Stimulated activated CD4-positive, alpha-beta T cell treated with anti-CD3 and anti-CD28 coated beads, Interleukin-4, amount 100 ng/mL, for 4 hours (primary cell): ENCODE results near the gene KCNJ11.
"Not testable (repeated sequence)": the region's sequence is repeated elsewhere in the genome, so short reads cannot be mapped to it uniquely, and the experiment has no call there.

Experiments used
- DNase-seq, 2 experiments: peaks; one replicate each; pipeline ENCODE4 v3.0.0-alpha.2; 2020

Gene KCNJ11

GRCh38 chr11:17388609-17389210, at the start of gene KCNJ11:
Gene KCNJ11, minus strand, starts transcription at chr11:17388659. Its CDS starts 568 bp downstream, at chr11:17388091.
- DNase-seq: no peak

DNA sequence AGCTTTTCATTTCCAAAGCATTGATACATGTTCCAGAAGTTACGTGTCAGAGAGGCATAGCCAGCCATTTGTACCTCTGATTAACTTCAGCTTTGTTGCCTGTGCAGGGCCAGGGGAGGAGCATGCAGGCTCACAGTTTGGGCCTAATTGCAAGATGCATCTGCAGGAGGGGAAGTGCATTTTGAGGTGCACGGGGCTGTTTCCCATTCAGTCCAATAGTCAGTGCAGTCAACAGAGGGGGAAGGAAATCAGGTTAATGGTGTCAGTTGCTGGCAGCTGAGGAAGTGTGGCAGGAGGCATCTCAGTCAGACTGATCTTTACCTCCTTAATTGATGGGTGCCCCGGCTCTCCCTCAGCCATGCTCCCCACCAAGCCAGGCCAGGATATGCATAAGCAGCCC, 48.9 kb upstream of the KCNJ11 start:
- no peak for DNase-seq

- no peak for DNase-seq
Measured at GRCh38 chr11:17434108-17434507, 45.6 kb upstream of the KCNJ11 start.

DNA sequence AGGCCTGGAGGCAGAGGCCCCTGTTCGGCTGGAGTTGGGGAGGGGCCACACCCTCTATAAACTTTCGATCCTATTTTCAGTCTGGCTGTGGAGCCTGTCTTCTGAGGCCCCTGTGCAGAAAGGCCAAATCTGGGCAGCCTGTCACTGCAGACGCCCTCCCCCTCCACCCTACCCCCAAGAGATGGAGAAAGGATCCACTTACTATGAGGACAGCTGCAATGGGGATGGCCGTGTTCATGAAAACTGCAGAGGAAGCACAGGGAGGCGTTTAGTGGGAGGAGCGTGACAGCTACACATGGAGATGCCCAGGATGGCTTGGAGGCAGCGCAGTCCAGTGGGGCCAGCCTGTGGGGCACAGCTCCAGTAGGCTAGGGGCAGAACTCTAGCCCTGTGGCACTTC, 43.5 kb upstream of the KCNJ11 start:
- no peak for DNase-seq

GRCh38 chr11:17431139-17431538, 42.7 kb upstream of the KCNJ11 start:
- no peak for DNase-seq

DNA sequence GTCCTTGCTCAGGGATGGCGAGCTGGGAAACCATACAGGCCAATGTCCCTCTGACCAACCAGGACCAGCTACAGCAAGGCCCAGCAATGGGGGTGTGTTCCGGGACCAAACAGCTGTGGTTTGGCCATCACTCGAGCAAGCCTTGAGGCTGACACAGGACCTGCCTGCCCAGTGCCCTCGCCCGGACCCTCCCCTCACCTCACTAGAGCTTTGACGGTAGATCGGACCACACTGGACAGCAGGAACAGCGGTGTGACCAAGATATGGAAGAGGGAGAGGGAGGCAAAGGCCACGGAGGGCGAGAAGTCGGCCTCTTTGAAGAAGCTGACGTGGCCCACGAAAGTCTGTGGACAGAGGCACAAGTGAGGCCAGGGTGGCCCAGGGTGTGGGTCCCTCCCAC, 42.2 kb upstream of the KCNJ11 start:
- DNase-seq: no peak

DNA sequence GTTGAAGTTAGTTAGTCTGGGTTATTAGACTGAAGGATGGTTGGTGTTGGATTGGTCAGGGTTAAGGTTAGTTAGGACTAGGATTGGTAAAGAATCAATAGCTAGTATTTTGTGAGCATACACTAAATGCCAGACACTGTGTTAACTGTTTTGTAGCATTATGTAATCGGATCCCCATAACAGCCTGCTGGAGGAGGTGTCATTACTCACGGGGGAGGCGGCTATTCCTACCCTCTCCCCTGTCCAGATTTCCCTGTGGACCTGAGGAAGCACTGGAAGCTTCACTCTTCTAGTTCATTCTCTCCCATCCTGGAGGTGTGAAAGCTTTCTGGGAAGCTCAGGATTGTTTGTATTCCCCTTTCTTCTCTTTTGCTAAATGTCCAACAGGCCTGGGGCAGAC, 40.5 kb upstream of the KCNJ11 start:
- DNase-seq: no peak

GRCh38 chr11:17428261-17428660, 39.8 kb upstream of the KCNJ11 start:
- no peak for DNase-seq

DNA sequence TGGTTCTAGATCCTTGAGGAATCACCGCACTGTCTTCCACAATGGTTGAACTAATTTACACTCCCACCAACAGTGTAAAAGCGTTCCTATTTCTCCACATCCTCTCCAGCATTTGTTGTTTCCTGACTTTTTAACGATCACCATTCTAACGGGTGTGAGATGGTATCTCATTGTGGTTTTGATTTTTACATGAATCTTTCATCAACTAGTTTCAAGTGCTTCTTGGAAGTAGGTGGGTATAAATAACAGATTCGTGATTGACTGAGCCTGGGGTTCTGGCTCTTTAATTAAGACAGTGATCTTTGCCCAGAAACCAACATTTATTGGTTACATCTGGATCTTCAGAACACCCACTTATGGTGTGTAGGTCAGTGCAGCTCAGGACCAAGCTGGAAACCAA, 37.8 kb upstream of the KCNJ11 start:
- not testable (repeated sequence) for DNase-seq

DNA sequence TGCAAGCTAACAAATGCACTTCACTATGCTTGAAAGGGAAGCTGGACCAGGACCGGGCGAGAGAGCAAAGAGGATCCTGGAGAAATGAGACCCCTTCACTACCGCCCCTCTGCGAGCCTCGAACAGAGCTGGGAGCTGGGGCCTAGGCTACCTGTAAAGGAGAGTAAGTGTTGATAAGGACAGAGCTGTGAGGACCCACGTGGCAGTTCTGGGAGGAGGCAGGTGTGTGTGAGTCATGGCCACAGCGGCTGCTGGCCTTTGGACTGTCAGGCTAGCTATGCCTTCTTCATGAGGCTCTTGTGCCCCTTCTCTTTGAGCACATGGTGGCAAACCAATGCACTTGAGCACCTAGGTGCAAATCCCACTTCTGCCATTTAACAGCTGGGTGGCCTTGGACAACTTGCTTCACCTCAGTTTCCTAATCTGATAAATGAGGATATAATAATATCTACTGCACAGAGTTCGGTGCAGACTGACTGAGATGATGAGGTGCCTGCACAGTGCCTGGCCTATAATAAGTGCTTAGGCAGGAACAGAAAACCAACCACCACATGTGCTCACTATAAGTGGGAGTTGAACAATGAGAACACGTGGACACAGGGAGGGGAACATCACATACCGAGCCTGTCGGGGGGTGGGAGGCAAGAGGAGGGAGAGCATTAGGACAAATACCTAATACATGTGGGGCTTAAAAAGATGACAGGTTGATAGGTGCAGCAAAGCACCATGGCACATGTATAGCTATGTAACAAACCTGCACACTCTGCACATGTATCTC, 35.3 kb upstream of the KCNJ11 start:
- no peak for DNase-seq

DNA sequence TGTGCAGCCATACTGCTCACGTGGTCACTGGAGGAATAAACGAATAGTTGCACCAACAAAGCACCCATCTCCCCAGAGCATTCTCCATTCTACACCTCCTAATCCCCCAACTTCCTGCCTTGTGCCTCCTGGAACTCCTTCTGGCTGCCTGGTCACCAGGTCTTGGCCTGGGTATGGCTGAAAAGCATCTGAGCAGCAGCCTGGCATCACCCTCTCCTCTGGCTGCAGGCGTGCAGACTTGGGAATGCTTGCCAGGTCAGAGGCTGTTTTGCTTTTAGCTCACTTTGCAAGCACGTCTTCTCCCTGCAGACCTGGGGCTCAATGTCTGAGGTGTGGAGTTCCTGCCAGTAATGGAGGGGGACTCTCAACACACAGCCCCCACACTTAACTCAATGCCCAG, 33.3 kb upstream of the KCNJ11 start:
- no peak for DNase-seq

DNA sequence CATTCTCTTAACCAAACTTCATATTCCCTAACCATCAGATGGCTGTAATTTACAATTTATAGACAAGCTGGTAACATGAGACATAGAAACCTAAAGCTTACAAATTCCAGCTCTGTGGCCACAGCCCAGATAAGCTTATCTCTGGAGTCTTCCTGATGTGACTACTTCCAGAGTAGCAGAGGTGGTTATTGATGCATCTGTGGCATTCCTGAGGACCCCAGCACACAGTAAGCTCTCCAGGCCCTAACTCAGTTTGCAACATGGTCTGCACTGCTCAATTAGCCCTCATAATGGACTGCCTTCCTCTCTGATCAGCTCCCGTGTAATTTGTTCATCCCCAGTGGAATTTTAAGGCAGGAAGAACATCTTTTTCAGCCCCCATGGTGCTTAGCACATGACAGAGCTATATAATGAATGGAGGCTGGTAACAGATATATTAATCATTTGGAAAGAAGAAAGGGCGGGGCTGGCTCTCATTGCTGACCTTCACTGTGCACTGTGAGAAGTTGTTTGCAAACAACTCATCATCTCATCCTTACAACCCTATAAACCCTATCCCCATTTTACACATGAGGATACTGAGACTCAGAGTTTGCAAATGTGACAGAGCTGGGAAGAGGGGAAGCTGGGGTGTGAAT, 30.1 kb upstream of the KCNJ11 start:
- DNase-seq: no peak

DNA sequence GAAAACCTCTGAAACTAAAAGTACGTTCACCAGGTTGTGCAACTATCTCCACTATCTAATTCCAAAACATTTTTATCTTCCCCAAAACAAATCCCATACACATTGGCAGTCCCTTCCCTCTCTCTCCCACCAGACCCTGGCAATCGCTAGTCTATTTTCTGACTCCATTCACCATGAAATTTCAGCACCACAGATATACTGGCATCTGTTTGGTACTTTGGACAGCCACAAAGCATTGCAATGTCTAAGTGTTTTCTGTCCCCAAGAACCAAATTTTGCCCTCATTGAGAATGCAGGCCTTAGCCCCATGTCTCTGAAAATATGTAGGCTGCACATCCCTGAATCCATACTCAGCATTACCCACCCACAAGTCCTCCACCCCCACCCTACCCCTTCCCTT, 28.0 kb upstream of the KCNJ11 start:
- no peak for DNase-seq

- no peak for DNase-seq
Measured at GRCh38 chr11:17415523-17416104, 27.2 kb upstream of the KCNJ11 start.

DNA sequence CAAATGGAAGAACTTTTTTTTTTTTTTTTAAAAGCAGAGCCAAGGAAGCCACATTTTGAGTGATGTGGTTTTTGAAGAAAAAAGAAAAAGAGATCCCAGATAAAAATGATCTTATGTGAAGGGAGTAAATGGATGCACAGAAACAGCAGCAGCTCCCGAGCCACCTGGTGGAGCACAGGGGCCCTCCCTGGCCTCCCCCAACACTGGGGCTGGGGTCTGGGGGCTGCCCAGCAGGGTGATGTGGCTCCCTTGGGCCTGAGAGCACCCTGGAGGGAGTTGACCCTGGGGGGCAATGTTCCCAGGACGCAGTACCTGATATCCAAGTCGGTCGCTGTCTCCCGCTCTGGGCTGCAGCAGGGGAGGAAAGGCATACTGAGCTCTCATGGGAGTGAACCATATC, 26.5 kb upstream of the KCNJ11 start:
- no peak for DNase-seq

GRCh38 chr11:17414317-17414737, 25.9 kb upstream of the KCNJ11 start:
- no peak for DNase-seq

DNA sequence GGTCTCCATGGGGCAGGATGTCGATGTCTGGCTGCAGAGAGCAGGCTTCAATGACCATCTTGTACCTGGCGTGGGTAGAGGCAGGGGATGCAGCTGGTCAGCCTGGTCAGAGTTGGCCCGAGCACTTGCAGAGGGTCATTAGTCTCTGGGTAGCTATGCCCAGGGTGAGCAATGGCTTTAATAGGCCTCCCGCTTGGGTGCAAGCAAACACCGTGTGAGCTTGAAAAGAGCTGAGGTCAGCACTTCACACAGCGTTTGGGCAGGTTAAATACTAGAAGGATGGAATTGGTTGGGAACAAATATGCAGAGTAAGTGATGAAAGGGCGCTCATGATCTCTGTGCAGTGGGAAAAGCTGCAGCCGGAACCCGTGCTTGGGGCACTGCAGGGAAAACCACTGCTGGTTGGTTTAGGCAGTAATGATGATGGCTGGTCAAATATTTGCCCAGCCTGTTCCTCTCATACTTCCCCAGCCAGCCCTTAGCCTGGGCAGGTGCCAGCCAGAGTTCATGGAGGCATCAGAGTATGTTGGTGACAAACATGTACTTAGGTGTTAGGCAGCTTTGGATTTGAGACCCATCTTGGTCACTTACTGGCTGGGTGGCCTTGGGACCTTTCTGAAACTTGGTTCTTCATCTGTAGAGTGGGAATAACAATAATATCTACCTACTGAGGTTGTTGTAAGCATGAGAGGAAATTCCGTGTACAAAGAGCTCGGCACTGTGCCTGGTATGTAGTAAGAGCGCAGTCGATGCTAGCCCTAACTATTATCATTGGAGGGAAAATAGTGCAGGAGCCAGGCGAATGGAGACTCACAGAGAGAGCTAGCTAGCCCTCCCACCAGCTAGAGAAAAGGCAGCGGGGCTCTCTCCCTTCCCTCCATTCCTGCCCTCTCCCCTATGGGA, 25.2 kb upstream of the KCNJ11 start:
- DNase-seq: no peak

- DNase-seq: no peak
Measured at GRCh38 chr11:17412488-17413180, 24.2 kb upstream of the KCNJ11 start.

- no peak for DNase-seq
Measured at GRCh38 chr11:17411418-17411817, 23.0 kb upstream of the KCNJ11 start.

DNA sequence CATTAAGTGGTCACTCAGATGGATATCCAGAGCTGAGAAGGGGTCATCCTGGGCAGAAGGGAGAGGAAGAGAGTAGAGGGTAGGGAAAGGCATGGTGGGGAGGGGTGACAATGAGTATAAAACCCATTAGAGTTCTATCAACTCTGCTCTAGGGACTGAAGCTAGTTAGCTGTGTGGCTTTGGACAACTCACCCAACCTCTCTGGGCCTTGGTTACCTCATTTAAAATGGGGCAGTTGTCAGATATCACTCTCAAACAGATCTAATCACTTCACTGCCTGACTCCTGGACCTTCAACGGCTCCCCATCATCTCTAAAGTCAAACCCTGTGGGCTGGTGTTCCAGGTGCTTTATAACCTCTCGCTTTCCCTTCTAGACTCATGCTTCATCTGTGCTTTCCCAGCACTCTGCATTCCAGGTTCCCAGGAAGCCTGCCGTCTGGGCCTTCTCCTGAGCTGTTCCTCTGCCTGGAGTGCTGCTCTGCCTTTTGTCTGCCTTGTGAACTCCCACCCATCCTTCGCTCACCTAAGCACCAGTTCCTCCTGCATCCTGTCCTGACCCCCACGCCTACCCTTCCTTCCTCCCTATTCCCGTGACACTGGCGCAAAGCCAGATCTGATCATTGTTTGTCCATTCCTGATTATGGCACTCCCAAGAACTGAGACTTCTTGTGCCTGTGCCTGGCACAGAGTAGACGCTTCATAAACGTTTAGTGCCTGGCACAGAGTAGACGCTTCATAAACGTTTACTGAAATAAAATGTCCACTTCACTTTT, 22.3 kb upstream of the KCNJ11 start:
- DNase-seq: no peak

DNA sequence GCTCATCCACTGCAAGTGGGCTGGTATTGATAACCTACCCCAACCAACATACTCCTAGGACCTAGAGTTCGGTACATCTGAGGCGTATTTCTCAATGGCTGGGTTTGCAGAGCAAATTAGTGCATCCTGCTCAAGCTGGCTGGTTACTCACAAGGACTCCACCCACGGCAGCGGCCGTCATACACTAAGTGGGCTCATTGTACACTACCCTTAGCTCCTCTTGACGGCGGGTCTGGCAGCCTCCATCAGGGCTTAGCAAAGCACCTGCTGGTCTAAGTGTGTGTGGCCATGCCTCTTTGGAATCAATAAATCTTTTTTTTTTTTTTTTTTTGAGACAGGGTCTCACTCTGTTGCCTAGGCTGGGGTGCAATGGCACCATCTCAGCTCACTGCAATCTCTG, 20.2 kb upstream of the KCNJ11 start:
- no peak for DNase-seq
